OCI-LY7 (cell line): ENCODE results near the gene RPL12. TPM values are rescaled to one million over a fixed set of nuclear protein-coding genes. Genes with fewer than 3 reads are reported as not detected.

Experiments
- BruUV-seq: library from RNA; stranded (reverse); fragments of 400-500 nt; replicated peaks from 2 replicates; lab custom pipeline; 2021; lab: Mats Ljungman, UMichigan
- CTCF ChIA-PET: fragments of 300-600 bp; sonication (Branson Sonifier 250); formaldehyde crosslinking; loops from one replicate; lab custom pipeline; 2022; ENCODE audit warnings: antibody characterized with exemption; ENCODE audit not compliant: unreplicated experiment; lab: Charles Lee
- POLR2A ChIA-PET: fragments of 300-600 bp; sonication (Branson Sonifier 250); formaldehyde crosslinking; loops from one replicate; lab custom pipeline; 2022; ENCODE audit warnings: antibody characterized with exemption; lab: Charles Lee
- DNase-seq: peaks from one replicate; pipeline ENCODE4 v3.0.0-alpha.2; 2015; ENCODE audit warnings: low spot score
- H2AFZ ChIP-seq: fragments of 200-600 bp; sonication (generic), shearing (Covaris generic); 2 replicates; pipeline ENCODE4 v1.6.1; 2014; ENCODE audit warnings: mild to moderate bottlenecking, antibody characterized with exemption, low read length, moderate library complexity
- H3K27ac ChIP-seq: fragments of 200-600 bp; sonication (generic); 2 replicates; pipeline ENCODE4 v1.5.1; 2014; ENCODE audit warnings: mixed run types, low read depth, mild to moderate bottlenecking, moderate library complexity, low read length, inconsistent platforms; ENCODE audit not compliant: poor library complexity, severe bottlenecking
- H3K36me3 ChIP-seq: fragments of 200-600 bp; sonication (generic); 2 replicates; pipeline ENCODE4 v1.6.1; 2014; ENCODE audit warnings: mild to moderate bottlenecking, antibody characterized with exemption, low read length, moderate library complexity, mixed read lengths; ENCODE audit not compliant: insufficient read depth
- H3K4me1 ChIP-seq: fragments of 200-600 bp; sonication (generic); 2 replicates; pipeline ENCODE4 v1.5.1; 2014; ENCODE audit warnings: mild to moderate bottlenecking, low read length; ENCODE audit not compliant: insufficient read depth, poor library complexity, severe bottlenecking
- H3K4me2 ChIP-seq: fragments of 200-600 bp; sonication (generic); 2 replicates; pipeline ENCODE4 v1.6.1; 2014; ENCODE audit warnings: mild to moderate bottlenecking, low read length
- H3K4me3 ChIP-seq: fragments of 200-600 bp; sonication (generic); 2 replicates; pipeline ENCODE4 v1.5.1; 2014; ENCODE audit warnings: mild to moderate bottlenecking, low read depth, low read length; ENCODE audit not compliant: poor library complexity, severe bottlenecking
- H3K79me2 ChIP-seq: fragments of 200-600 bp; sonication (generic); 2 replicates; pipeline ENCODE4 v1.6.1; 2016; ENCODE audit warnings: low read depth, mild to moderate bottlenecking, low read length, moderate library complexity, mixed read lengths; ENCODE audit not compliant: insufficient read depth
- H3K9me2 ChIP-seq: fragments of 200-600 bp; sonication (generic); 2 replicates; pipeline ENCODE4 v1.6.1; 2016; ENCODE audit warnings: mild to moderate bottlenecking, low read length, mixed read lengths; ENCODE audit not compliant: insufficient read depth
- H3K9me3 ChIP-seq: fragments of 200-600 bp; sonication (generic); 2 replicates; pipeline ENCODE4 v1.6.1; 2014; ENCODE audit warnings: mild to moderate bottlenecking, mixed run types, low read length, mixed read lengths
- H4K20me1 ChIP-seq: fragments of 200-600 bp; sonication (generic); 2 replicates; pipeline ENCODE4 v1.6.1; 2014; ENCODE audit warnings: mild to moderate bottlenecking, antibody characterized with exemption, low read length, moderate library complexity, mixed read lengths; ENCODE audit not compliant: insufficient read depth
- CTCF ChIP-seq: fragments of 200-600 bp; sonication (generic); conservative IDR thresholded peaks from 2 replicates; pipeline ENCODE4 v1.5.1; 2014; ENCODE audit warnings: mild to moderate bottlenecking, antibody characterized with exemption, low read length, moderate library complexity, mixed read lengths
- EZH2phosphoT487 ChIP-seq: fragments of 200-600 bp; sonication (generic); IDR thresholded peaks from 2 replicates; pipeline ENCODE4 v1.6.1; 2018; ENCODE audit warnings: low read depth, borderline replicate concordance, mild to moderate bottlenecking, mixed run types, antibody characterized with exemption, low read length, moderate library complexity, mixed read lengths
- intact Hi-C: fragments of 100-400 bp; cut with micrococcal nuclease; formaldehyde crosslinking; loops from one replicate; pipeline ENCODE4 v1.10.0; 2022; ENCODE audit not compliant: unreplicated experiment
- total RNA-seq, 2 experiments: library from RNA; depleted of rRNA in 1 of 2; stranded (reverse); fragments of >200 nt in 1 of 2; shearing (Covaris generic) in 1 of 2; gene quantifications; 2 replicates each; pipeline ENCODE4 v1.2.3, GENCODE V29; 2014 to 2022

Gene RPL12
- total RNA-seq, 2 experiments from 2014 or later, result 1,622 to 1,868 TPM

DNA sequence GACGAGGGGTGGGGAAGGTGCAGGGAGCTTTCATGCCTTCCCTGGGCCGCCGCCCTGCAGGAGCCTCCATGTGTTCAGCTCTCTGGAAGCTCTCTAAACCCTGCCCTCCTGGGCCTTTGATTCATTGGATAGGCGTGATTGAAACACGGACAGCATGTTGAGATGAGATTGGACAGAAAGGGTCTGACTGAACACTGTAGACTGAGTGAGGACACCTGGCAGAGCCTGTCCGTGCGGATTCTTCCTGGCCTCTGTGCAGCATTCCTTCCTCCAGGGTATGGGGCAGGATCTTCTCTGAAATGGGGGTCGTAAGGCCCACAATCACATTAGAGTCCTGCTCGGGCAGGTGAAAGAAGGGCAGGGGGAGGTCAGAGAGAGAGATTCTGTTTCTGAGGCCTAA lies 12.8 kb downstream of the RPL12 start:
- no peak for DNase-seq
- Histone ChIP-seq H3K9me2 (no peaks in the 10 kb centered on the region), H3K4me1 (no peaks in the 10 kb centered on the region), H4K20me1 (no peaks in the 10 kb centered on the region), H2AFZ (no peak overlapping the region), H3K79me2 (no peaks in the 10 kb centered on the region), H3K4me2 (no peak overlapping the region), H3K9me3 (no peaks in the 10 kb centered on the region), H3K4me3 (no peak overlapping the region), H3K27ac (no peak overlapping the region), H3K36me3 (peaks cover 83% of the 10 kb centered on the region)
- intact Hi-C loops, result no loop called here
- TF ChIP-seq CTCF, result no peak
- TF ChIP-seq EZH2phosphoT487, result no peak
- CTCF ChIA-PET, result no interaction called here
- POLR2A ChIA-PET, result no interaction called here
- BruUV-seq, result no TSS peak

DNA sequence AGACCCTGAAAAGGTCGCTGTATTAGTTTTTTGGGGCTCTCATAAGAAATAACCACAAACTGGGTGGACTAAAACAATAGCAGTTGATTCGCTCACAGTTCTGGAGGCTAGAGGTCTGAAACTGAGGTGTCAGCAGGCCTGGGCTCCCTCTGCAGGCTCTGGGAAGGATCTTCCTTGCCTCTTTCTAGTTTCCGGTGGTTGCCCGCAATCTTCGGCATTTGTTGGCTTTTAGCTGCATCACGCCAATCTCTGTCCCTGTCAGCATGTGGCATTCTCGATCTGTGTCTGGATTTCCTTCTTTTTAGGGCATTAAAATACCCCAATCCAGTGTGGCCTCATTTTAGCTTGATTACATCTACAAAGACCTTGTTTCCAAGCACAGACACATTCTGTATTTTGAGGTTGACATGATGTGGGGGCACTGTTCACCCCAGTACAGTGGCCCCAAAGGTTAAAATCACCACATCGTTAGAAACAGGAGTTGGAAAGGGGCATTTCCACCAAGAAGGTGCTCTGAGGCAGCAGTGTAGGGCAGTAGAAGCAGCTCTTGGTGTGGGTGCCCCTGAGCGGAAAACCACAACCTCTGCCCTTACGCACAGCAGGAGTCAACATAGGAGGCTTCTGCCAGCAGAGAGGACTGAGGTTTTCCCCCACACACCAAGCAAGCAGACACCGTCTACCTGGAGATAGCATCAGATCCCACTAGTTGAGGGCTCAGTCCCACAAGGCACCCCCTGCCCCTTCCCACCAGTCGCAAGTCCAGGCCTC lies 13.5 kb downstream of the RPL12 start:
- intact Hi-C loops, result no loop called here
- no peak for TF ChIP-seq EZH2phosphoT487
- no peak for TF ChIP-seq CTCF
- Histone ChIP-seq H3K4me3 (no peak overlapping the region), H3K4me2 (no peak overlapping the region), H4K20me1 (no peaks in the 10 kb centered on the region), H2AFZ (no peak overlapping the region), H3K4me1 (no peaks in the 10 kb centered on the region), H3K79me2 (no peaks in the 10 kb centered on the region), H3K9me3 (no peaks in the 10 kb centered on the region), H3K27ac (no peak overlapping the region), H3K9me2 (no peaks in the 10 kb centered on the region), H3K36me3 (peaks cover 85% of the 10 kb centered on the region)
- no TSS peak for BruUV-seq
- no peak for DNase-seq
- CTCF ChIA-PET, result no interaction called here
- POLR2A ChIA-PET, result no interaction called here

DNA sequence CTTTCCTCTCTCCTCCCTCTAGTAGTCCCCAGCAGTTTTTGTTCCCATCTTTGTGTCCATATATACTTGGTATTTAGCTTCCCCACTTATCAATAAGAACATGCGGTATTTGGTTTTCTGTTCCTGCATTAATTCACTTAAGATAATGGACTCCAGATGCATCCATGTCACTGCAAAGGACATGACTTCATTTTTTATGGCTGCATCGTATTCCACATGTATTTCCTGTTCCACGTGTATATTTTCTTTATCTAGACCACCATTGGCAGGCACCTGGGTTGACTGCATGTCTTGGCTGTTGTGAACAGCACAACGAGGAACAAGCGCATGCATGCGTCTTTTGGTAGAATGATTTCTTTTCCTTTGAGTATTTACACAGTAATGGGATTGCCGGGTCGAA lies 20.8 kb downstream of the RPL12 start:
- H3K4me1 ChIP-seq, result peaks cover 7% of the 10 kb centered on the region
- no TSS peak for BruUV-seq
- no peaks in the 10 kb centered on the region for H4K20me1 ChIP-seq
- ChIA-PET POLR2A (no interaction called here), CTCF (no interaction called here)
- TF ChIP-seq EZH2phosphoT487 (no peak), CTCF (no peak)
- H3K36me3 ChIP-seq, result peaks cover 66% of the 10 kb centered on the region
- intact Hi-C loops, result no loop called here
- no peaks in the 10 kb centered on the region for H3K9me2 ChIP-seq
- no peak for DNase-seq
- H3K9me3 ChIP-seq, result no peaks in the 10 kb centered on the region
- H3K4me3 ChIP-seq, result no peak overlapping the region
- no peak overlapping the region for H3K4me2 ChIP-seq
- no peak overlapping the region for H2AFZ ChIP-seq
- H3K27ac ChIP-seq, result no peak overlapping the region
- peaks cover 15% of the 10 kb centered on the region; the same call in 1 of the 2 replicates for H3K79me2 ChIP-seq
